Stomach (tissue), 9 donors: ENCODE data around the gene OIP5. TPM values are rescaled to one million over a fixed set of nuclear protein-coding genes. Genes with fewer than 3 reads are reported as not detected.
A peak's percentile ranks its signal among the peaks of the same experiment; 100 is the strongest.
"Not testable (repeated sequence)": the region's sequence is repeated elsewhere in the genome, so short reads cannot be mapped to it uniquely, and the experiment has no call there.

Source experiments
- DNase-seq, 2 donors: peaks; one replicate each; pipeline versions ENCODE4 v3.0.0 to v3.0.0-alpha.2; 2013 to 2019
- H3K27ac ChIP-seq, 5 donors: fragments of 200-600 bp in 4 of 5; sonication (generic) in 4 of 5; one replicate each; pipeline ENCODE4 v1.5.1; 2013 to 2019; ENCODE audit warnings: mild to moderate bottlenecking in 1 of 5, moderate library complexity in 1 of 5
- H3K27me3 ChIP-seq, 3 donors: fragments of 200-600 bp; sonication (generic); one replicate each; pipeline ENCODE4 v1.5.1; 2017 to 2019; ENCODE audit warnings: mixed run types in 1 of 3
- H3K36me3 ChIP-seq, 4 donors: fragments of 200-600 bp; sonication (generic); 1 replicate in 3 of 4; 2 replicates in 1 of 4; pipeline ENCODE4 v1.5.1; 2016 to 2019
- H3K4me1 ChIP-seq, 4 donors: fragments of 200-600 bp; sonication (generic); one replicate each; pipeline ENCODE4 v1.5.1; 2016 to 2019
- H3K4me3 ChIP-seq, 4 donors: fragments of 200-600 bp; sonication (generic) in 3 of 4; one replicate each; pipeline ENCODE4 v1.5.1; 2016 to 2019; ENCODE audit warnings: mild to moderate bottlenecking in 1 of 4
- H3K9me3 ChIP-seq, 4 donors: fragments of 200-600 bp; sonication (generic); one replicate each; pipeline ENCODE4 v1.5.1; 2016 to 2019
- CTCF ChIP-seq, 7 experiments: fragments of 450-650 bp in 4 of 7; fragments of 200-600 bp in 3 of 7; sonication (generic) in 3 of 7; IDR thresholded peaks; one replicate each; pipeline ENCODE4 v1.5.1; 2016 to 2019; ENCODE audit warnings: antibody characterized with exemption in 7 of 7, control low read depth in 2 of 7, mild to moderate bottlenecking in 1 of 7
- EP300 ChIP-seq: sonication (generic); formaldehyde crosslinking; IDR thresholded peaks from one replicate; pipeline ENCODE4 v1.6.1; 2017; ENCODE audit warnings: antibody characterized with exemption
- POLR2A ChIP-seq, 4 donors: fragments of 450-650 bp; IDR thresholded peaks; one replicate each; pipeline ENCODE4 v1.6.1; 2016; ENCODE audit warnings: antibody characterized with exemption in 4 of 4, control low read depth in 2 of 4, mild to moderate bottlenecking in 1 of 4, moderate library complexity in 1 of 4
- POLR2AphosphoS5 ChIP-seq, 3 donors: sonication (generic); formaldehyde crosslinking; IDR thresholded peaks; one replicate each; pipeline ENCODE4 v1.6.1; 2016; ENCODE audit warnings: antibody characterized with exemption in 3 of 3
- WGBS, 5 donors: extraction: QIAGEN DNeasy Blood & Tissue Kit in 3 of 5; methylation state at CpG; one replicate each; pipeline versions ENCODE4 v1.1.5 to v1.1.7; 2013 to 2018; 5-methylcytosine and 5-hydroxymethylcytosine counted together
- intact Hi-C: fragments of 100-400 bp; cut with DNase I; formaldehyde crosslinking; loops from one replicate; pipeline ENCODE4 v1.15.1; 2023; ENCODE audit warnings: low total_unique reads
- polyA plus RNA-seq, 3 donors: library from polyadenylated mRNA; stranded (reverse); fragments of 200-250 nt; gene quantifications; one replicate each; pipeline ENCODE4 v1.2.3, GENCODE V29; 2013
- total RNA-seq, 5 donors: library from RNA; depleted of rRNA; stranded (reverse); fragments of >200 nt; gene quantifications; one replicate each; pipeline versions ENCODE4 v1.1.0 to v1.2.3, GENCODE V29; 2014 to 2016
- donor health status: healthy with polysubstance abuse.
- donor health status: Bipolar disorder and iron deficiency.
- donor health status: healthy.

The OIP5 gene
- total and polyA plus RNA-seq, 8 donors: 2.5 to 9.6 (median 4.2) TPM; not detected in 2

GRCh38 chr15:41301587-41301986, 30.8 kb downstream of the OIP5 start:
- 94 to 100% (median 98%) methylated on average over 1 of the region's 1 CpG for WGBS, 5 donors
- Histone ChIP-seq H3K9me3 (no peaks in the 10 kb centered on the region), H3K27me3 (no peaks in the 10 kb centered on the region), H3K4me3 (no peak overlapping the region), H3K27ac (no peak overlapping the region), H3K36me3 (peaks cover 27 to 40% (median 35%) of the 10 kb centered on the region in 4 donors), H3K4me1 (no peaks in the 10 kb centered on the region)
- intact Hi-C loops: no loop called here
- TF ChIP-seq EP300: no peak
- TF ChIP-seq CTCF (IDR thresholded peaks at IDR 0.05): no peak
- TF ChIP-seq POLR2AphosphoS5 (IDR thresholded peaks at IDR 0.05): no peak
- no peak for TF ChIP-seq POLR2A (IDR thresholded peaks at IDR 0.05)
- DNase-seq: no peak

- intact Hi-C loops: not testable (repeated sequence)
These were observed 31.3 kb downstream of the OIP5 start for GRCh38 chr15:41301139-41301538.

GRCh38 chr15:41292521-41292920, 39.9 kb downstream of the OIP5 start:
- no peak overlapping the region for H3K4me3 ChIP-seq
- no peaks in the 10 kb centered on the region for H3K27me3 ChIP-seq
- H3K4me1 ChIP-seq: peaks cover 6 to 35% (median 19%) of the 10 kb centered on the region in 4 donors
- H3K36me3 ChIP-seq: peaks cover 11 to 91% (median 82%) of the 10 kb centered on the region in 4 donors
- H3K9me3 ChIP-seq: no peaks in the 10 kb centered on the region
- intact Hi-C loops: no loop called here
- DNase-seq: no peak
- WGBS, 5 donors: 43 to 78% (median 52%) methylated on average over 1 of the region's 1 CpG
- H3K27ac ChIP-seq: no peak overlapping the region
- TF ChIP-seq CTCF (IDR thresholded peaks at IDR 0.05) (no peak), POLR2AphosphoS5 (IDR thresholded peaks at IDR 0.05) (no peak), EP300 (no peak), POLR2A (IDR thresholded peaks at IDR 0.05) (no peak)

More at GRCh38 chr15:41301139-41301538, 31.3 kb downstream of the OIP5 start:
- not testable (repeated sequence) for H3K9me3 ChIP-seq, H3K4me3 ChIP-seq, DNase-seq, H3K27me3 ChIP-seq, H3K4me1 ChIP-seq, H3K27ac ChIP-seq
- peaks cover 27 to 45% (median 39%) of the 10 kb centered on the region in 4 donors for H3K36me3 ChIP-seq
- 88 to 100% (median 96%) methylated on average over 2 of the region's 2 CpGs for WGBS, 5 donors

- Histone ChIP-seq H3K4me3 (no peak overlapping the region), H3K27me3 (no peaks in the 10 kb centered on the region), H3K4me1 (peaks cover 6 to 48% (median 29%) of the 10 kb centered on the region in 4 donors), H3K36me3 (peaks cover 16 to 91% (median 83%) of the 10 kb centered on the region in 4 donors), H3K9me3 (no peaks in the 10 kb centered on the region), H3K27ac (peak overlapping the region in 2 of 5 donors; percentile 20 to 36)
- intact Hi-C loops: no loop called here
- 75 to 95% (median 87%) methylated on average over 9 of the region's 9 CpGs for WGBS, 5 donors
- no peak for DNase-seq
- no peak for TF ChIP-seq EP300
- TF ChIP-seq CTCF (IDR thresholded peaks at IDR 0.05): no peak
- no peak for TF ChIP-seq POLR2A (IDR thresholded peaks at IDR 0.05)
- TF ChIP-seq POLR2AphosphoS5 (IDR thresholded peaks at IDR 0.05): no peak
These were observed 41.2 kb downstream of the OIP5 start for GRCh38 chr15:41291065-41291631.

GRCh38 chr15:41289953-41290352, 42.4 kb downstream of the OIP5 start:
- Histone ChIP-seq H3K27me3 (no peaks in the 10 kb centered on the region), H3K4me1 (peaks cover 13 to 60% (median 41%) of the 10 kb centered on the region in 4 donors), H3K4me3 (no peak overlapping the region), H3K9me3 (no peaks in the 10 kb centered on the region), H3K27ac (no peak overlapping the region), H3K36me3 (peaks cover 21 to 86% (median 81%) of the 10 kb centered on the region in 4 donors)
- intact Hi-C loops: no loop called here
- TF ChIP-seq CTCF (IDR thresholded peaks at IDR 0.05) (no peak), POLR2A (IDR thresholded peaks at IDR 0.05) (no peak), POLR2AphosphoS5 (IDR thresholded peaks at IDR 0.05) (no peak), EP300 (no peak)
- 26 to 66% (median 43%) methylated on average over 2 of the region's 2 CpGs for WGBS, 5 donors
- no peak for DNase-seq
